Neutrophil (primary cell): ENCODE results near the gene JAK2.
A peak's percentile ranks its signal among the peaks of the same experiment; 100 is the strongest.
"Not testable (repeated sequence)": the region's sequence is repeated elsewhere in the genome, so short reads cannot be mapped to it uniquely, and the experiment has no call there.

Experiments
- H3K27ac ChIP-seq: fragments of 200-600 bp; sonication (generic); 2 replicates; pipeline ENCODE4 v1.5.1; 2016; ENCODE audit warnings: mild to moderate bottlenecking, moderate library complexity
- H3K27me3 ChIP-seq: fragments of 200-600 bp; sonication (generic); 2 replicates; pipeline ENCODE4 v1.6.0; 2016; ENCODE audit warnings: mild to moderate bottlenecking
- H3K36me3 ChIP-seq: fragments of 200-600 bp; sonication (generic); 2 replicates; pipeline ENCODE4 v1.5.1; 2017
- H3K4me1 ChIP-seq, 2 experiments: fragments of 200-600 bp in 1 of 2; sonication (generic) in 1 of 2; 1 replicate in 1 of 2; 2 replicates in 1 of 2; pipeline versions ENCODE4 v1.5.1 to v1.6.1; 2013 to 2016; ENCODE audit warnings: low read depth in 1 of 2, low read length in 1 of 2, mild to moderate bottlenecking in 1 of 2, moderate library complexity in 1 of 2; ENCODE audit not compliant: control insufficient read depth in 1 of 2, insufficient read depth in 1 of 2
- H3K4me3 ChIP-seq, 2 experiments: fragments of 200-600 bp in 1 of 2; sonication (generic) in 1 of 2; 1 replicate in 1 of 2; 2 replicates in 1 of 2; pipeline ENCODE4 v1.5.1; 2013 to 2016; ENCODE audit warnings: low read depth in 1 of 2, low read length in 1 of 2, mild to moderate bottlenecking in 1 of 2, moderate library complexity in 1 of 2
- H3K9me3 ChIP-seq: fragments of 200-600 bp; sonication (generic); 2 replicates; pipeline ENCODE4 v1.5.1; 2016
- CTCF ChIP-seq: fragments of 200-600 bp; sonication (generic); IDR thresholded peaks from 2 replicates; pipeline ENCODE4 v1.5.1; 2016; ENCODE audit warnings: antibody characterized with exemption

Gene JAK2

GRCh38 chr9:4939118-4939561, 45.9 kb upstream of the JAK2 start:
- peaks cover 66 to 73% of the 10 kb centered on the region in 2 experiments for H3K4me1 ChIP-seq
- H3K27ac ChIP-seq = peak overlapping the region; percentile 83
- no peaks in the 10 kb centered on the region for H3K36me3 ChIP-seq
- peak overlapping the region; percentile 5 to 55 for H3K4me3 ChIP-seq
- TF ChIP-seq CTCF = no peak
- no peaks in the 10 kb centered on the region for H3K9me3 ChIP-seq
- no peaks in the 10 kb centered on the region for H3K27me3 ChIP-seq

GRCh38 chr9:4942042-4942691, 42.9 kb upstream of the JAK2 start:
- Histone ChIP-seq H3K4me3 (peak overlapping the region in 1 of 2 experiments; percentile 26), H3K4me1 (peaks cover 67 to 74% of the 10 kb centered on the region in 2 experiments), H3K27ac (peak overlapping the region; percentile 84)
- H3K27me3 ChIP-seq, H3K9me3 ChIP-seq, H3K36me3 ChIP-seq: not testable (repeated sequence)

GRCh38 chr9:4943346-4943745, 41.7 kb upstream of the JAK2 start:
- TF ChIP-seq CTCF = no peak
- Histone ChIP-seq H3K27ac (peak overlapping the region; percentile 84), H3K36me3 (no peaks in the 10 kb centered on the region), H3K27me3 (no peaks in the 10 kb centered on the region), H3K4me1 (peaks cover 55 to 62% of the 10 kb centered on the region in 2 experiments), H3K4me3 (no peak overlapping the region), H3K9me3 (no peaks in the 10 kb centered on the region)

- Histone ChIP-seq H3K4me1 (peaks cover 42 to 49% of the 10 kb centered on the region in 2 experiments), H3K27ac (peak overlapping the region; percentile 50)
- H3K9me3 ChIP-seq, H3K36me3 ChIP-seq, H3K4me3 ChIP-seq, H3K27me3 ChIP-seq: not testable (repeated sequence)
These were observed 40.5 kb upstream of the JAK2 start for GRCh38 chr9:4944431-4945211.

- Histone ChIP-seq H3K27me3 (no peaks in the 10 kb centered on the region), H3K36me3 (no peaks in the 10 kb centered on the region), H3K4me1 (peaks cover 20 to 26% of the 10 kb centered on the region in 2 experiments), H3K27ac (no peak overlapping the region), H3K4me3 (no peak overlapping the region), H3K9me3 (no peaks in the 10 kb centered on the region)
- TF ChIP-seq CTCF = no peak
These were observed 38.1 kb upstream of the JAK2 start for GRCh38 chr9:4946937-4947336.

- no peak for TF ChIP-seq CTCF
- no peaks in the 10 kb centered on the region for H3K27me3 ChIP-seq
- H3K4me1 ChIP-seq = no peaks in the 10 kb centered on the region
- no peaks in the 10 kb centered on the region for H3K36me3 ChIP-seq
- H3K9me3 ChIP-seq = no peaks in the 10 kb centered on the region
- no peak overlapping the region for H3K27ac ChIP-seq
- no peak overlapping the region for H3K4me3 ChIP-seq
These were observed 29.2 kb upstream of the JAK2 start for GRCh38 chr9:4955836-4956235.
